SK-N-SH treated with all-trans-retinoic acid at 6 μM for 48 hours (cell line): ENCODE data around the gene TMEM207.

ENCODE experiments used
- ATAC-seq: fragments of 200-7000 bp; cut with Tn5 transposase; 3 replicates; pipeline ENCODE4 v1.9.1; 2020; ENCODE audit warnings: mild to moderate bottlenecking, moderate library complexity
- ARNTL ChIP-seq: fragments of 450-650 bp; formaldehyde crosslinking; IDR thresholded peaks from 2 replicates; pipeline ENCODE4 v1.5.0; 2020; ENCODE audit warnings: low read depth, mild to moderate bottlenecking, moderate library complexity, borderline replicate concordance
- BACH2 ChIP-seq: fragments of 250-450 bp; sonication (Bioruptor Pico); IDR thresholded peaks from 2 replicates; pipeline ENCODE4 v1.9.0; 2021; ENCODE audit warnings: mild to moderate bottlenecking, borderline replicate concordance
- CREB5 ChIP-seq: fragments of 250-450 bp; sonication (Bioruptor Pico); IDR thresholded peaks from 2 replicates; pipeline ENCODE4 v1.5.1; 2020; ENCODE audit warnings: low read depth, mild to moderate bottlenecking, moderate library complexity
- CSDC2 ChIP-seq: fragments of 250-450 bp; sonication (Bioruptor Pico); IDR thresholded peaks from 2 replicates; pipeline ENCODE4 v1.5.0; 2020; ENCODE audit warnings: mild to moderate bottlenecking, moderate library complexity
- CSRNP3 ChIP-seq: fragments of 250-450 bp; sonication (Bioruptor Pico); IDR thresholded peaks from 2 replicates; pipeline ENCODE4 v1.5.1; 2021; ENCODE audit warnings: mild to moderate bottlenecking, moderate library complexity
- ESRRG ChIP-seq: fragments of 250-450 bp; sonication (Bioruptor Pico); IDR thresholded peaks from 2 replicates; pipeline ENCODE4 v1.6.1; 2021; ENCODE audit warnings: mild to moderate bottlenecking
- GLIS3 ChIP-seq: fragments of 250-450 bp; sonication (Bioruptor Pico); IDR thresholded peaks from 2 replicates; pipeline ENCODE4 v1.5.0; 2020; ENCODE audit warnings: mild to moderate bottlenecking, moderate library complexity
- ISL1 ChIP-seq: fragments of 250-450 bp; sonication (Bioruptor Pico); IDR thresholded peaks from 2 replicates; pipeline ENCODE4 v2.1.2; 2022; ENCODE audit warnings: mild to moderate bottlenecking, moderate library complexity
- OSR1 ChIP-seq: fragments of 250-450 bp; sonication (Bioruptor Pico); IDR thresholded peaks from 2 replicates; pipeline ENCODE4 v1.8.0; 2022; ENCODE audit warnings: moderate library complexity, mild to moderate bottlenecking, inconsistent platforms
- POU6F1 ChIP-seq: fragments of 250-450 bp; sonication (Bioruptor Pico); IDR thresholded peaks from 2 replicates; pipeline ENCODE4 v1.8.0; 2021; ENCODE audit warnings: low read depth, mild to moderate bottlenecking, moderate library complexity, borderline replicate concordance
- PPARA ChIP-seq: fragments of 250-450 bp; sonication (Bioruptor Pico); IDR thresholded peaks from 2 replicates; pipeline ENCODE4 v1.5.0; 2020; ENCODE audit warnings: mild to moderate bottlenecking, borderline replicate concordance
- RARB ChIP-seq: fragments of 250-450 bp; sonication (Bioruptor Pico); IDR thresholded peaks from 2 replicates; pipeline ENCODE4 v1.8.0; 2021; ENCODE audit warnings: mild to moderate bottlenecking, moderate library complexity
- SNAI2 ChIP-seq: fragments of 250-450 bp; sonication (Bioruptor Pico); IDR thresholded peaks from 2 replicates; pipeline ENCODE4 v1.5.0; 2020; ENCODE audit warnings: mild to moderate bottlenecking, moderate library complexity
- TCF4 ChIP-seq: fragments of 250-450 bp; sonication (Bioruptor Pico); IDR thresholded peaks from 2 replicates; pipeline ENCODE4 v1.8.0; 2021; ENCODE audit warnings: mild to moderate bottlenecking, moderate library complexity, borderline replicate concordance
- TOX ChIP-seq: fragments of 250-450 bp; sonication (Bioruptor Pico); IDR thresholded peaks from 2 replicates; pipeline ENCODE4 v1.8.0; 2021; ENCODE audit warnings: mild to moderate bottlenecking, moderate library complexity, borderline replicate concordance
- ZC3H10 ChIP-seq: fragments of 250-450 bp; sonication (Bioruptor Pico); IDR thresholded peaks from 2 replicates; pipeline ENCODE4 v1.5.1; 2021; ENCODE audit warnings: mild to moderate bottlenecking, moderate library complexity
- ZFP3 ChIP-seq: fragments of 250-450 bp; sonication (Bioruptor Pico); IDR thresholded peaks from 2 replicates; pipeline ENCODE4 v1.5.0; 2020; ENCODE audit warnings: mild to moderate bottlenecking, moderate library complexity
- ZFP30 ChIP-seq: fragments of 450-650 bp; formaldehyde crosslinking; IDR thresholded peaks from 2 replicates; pipeline ENCODE4 v1.5.0; 2022; ENCODE audit warnings: mild to moderate bottlenecking, moderate library complexity
- ZNF565 ChIP-seq: fragments of 450-650 bp; formaldehyde crosslinking; conservative IDR thresholded peaks from 2 replicates; pipeline ENCODE4 v1.5.0; 2020; ENCODE audit warnings: low read depth, mild to moderate bottlenecking, moderate library complexity
- ZNF70 ChIP-seq: fragments of 450-650 bp; formaldehyde crosslinking; IDR thresholded peaks from 2 replicates; pipeline ENCODE4 v1.5.0; 2020; ENCODE audit warnings: mild to moderate bottlenecking, moderate library complexity
- ZNF8 ChIP-seq: fragments of 450-650 bp; formaldehyde crosslinking; IDR thresholded peaks from 2 replicates; pipeline ENCODE4 v1.5.0; 2020; ENCODE audit warnings: mild to moderate bottlenecking, moderate library complexity
- TF ChIP-seq, protein P1 (sequence below): fragments of 250-450 bp; sonication (Bioruptor Pico); IDR thresholded peaks from 2 replicates; pipeline ENCODE4 v1.8.0; 2020; ENCODE audit warnings: mild to moderate bottlenecking, moderate library complexity, borderline replicate concordance
- TF ChIP-seq, protein P2 (sequence below): fragments of 250-450 bp; sonication (Bioruptor Pico); IDR thresholded peaks from 2 replicates; pipeline ENCODE4 v1.5.0; 2020; ENCODE audit warnings: mild to moderate bottlenecking, moderate library complexity

Gene TMEM207

DNA sequence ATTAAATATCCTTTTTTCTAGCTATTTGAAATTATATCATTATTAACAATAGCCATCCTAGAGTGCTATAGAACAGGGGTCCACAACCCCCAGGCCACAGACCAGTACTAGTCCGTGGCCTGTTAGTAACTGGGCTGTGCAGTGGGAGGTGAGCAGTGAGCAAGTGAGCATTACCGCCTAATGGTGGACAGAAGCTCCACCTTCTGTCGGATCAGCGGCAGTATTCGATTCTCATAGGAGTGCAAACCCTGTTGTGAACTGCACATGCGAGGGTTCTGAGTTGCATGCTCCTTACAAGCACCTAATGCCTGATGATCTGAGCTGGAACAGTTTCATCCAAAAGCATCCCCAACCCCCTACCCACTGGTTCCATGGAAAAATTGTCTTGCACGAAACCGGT, 50.0 kb downstream of the TMEM207 start:
- ATAC-seq, result no peak
- TF ChIP-seq, protein P1, sequence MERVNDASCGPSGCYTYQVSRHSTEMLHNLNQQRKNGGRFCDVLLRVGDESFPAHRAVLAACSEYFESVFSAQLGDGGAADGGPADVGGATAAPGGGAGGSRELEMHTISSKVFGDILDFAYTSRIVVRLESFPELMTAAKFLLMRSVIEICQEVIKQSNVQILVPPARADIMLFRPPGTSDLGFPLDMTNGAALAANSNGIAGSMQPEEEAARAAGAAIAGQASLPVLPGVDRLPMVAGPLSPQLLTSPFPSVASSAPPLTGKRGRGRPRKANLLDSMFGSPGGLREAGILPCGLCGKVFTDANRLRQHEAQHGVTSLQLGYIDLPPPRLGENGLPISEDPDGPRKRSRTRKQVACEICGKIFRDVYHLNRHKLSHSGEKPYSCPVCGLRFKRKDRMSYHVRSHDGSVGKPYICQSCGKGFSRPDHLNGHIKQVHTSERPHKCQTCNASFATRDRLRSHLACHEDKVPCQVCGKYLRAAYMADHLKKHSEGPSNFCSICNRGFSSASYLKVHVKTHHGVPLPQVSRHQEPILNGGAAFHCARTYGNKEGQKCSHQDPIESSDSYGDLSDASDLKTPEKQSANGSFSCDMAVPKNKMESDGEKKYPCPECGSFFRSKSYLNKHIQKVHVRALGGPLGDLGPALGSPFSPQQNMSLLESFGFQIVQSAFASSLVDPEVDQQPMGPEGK (CRISPR knock-in tag), result no peak
- TF ChIP-seq RARB (CRISPR knock-in tag), result no peak
- TF ChIP-seq TOX (CRISPR knock-in tag), result no peak
- TF ChIP-seq ESRRG (CRISPR knock-in tag), result no peak
- no peak for TF ChIP-seq ZNF565
- no peak for TF ChIP-seq PPARA (CRISPR knock-in tag)
- no peak for TF ChIP-seq GLIS3
- no peak for TF ChIP-seq ZC3H10 (CRISPR knock-in tag)
- no peak for TF ChIP-seq OSR1 (CRISPR knock-in tag)
- TF ChIP-seq, protein P2, sequence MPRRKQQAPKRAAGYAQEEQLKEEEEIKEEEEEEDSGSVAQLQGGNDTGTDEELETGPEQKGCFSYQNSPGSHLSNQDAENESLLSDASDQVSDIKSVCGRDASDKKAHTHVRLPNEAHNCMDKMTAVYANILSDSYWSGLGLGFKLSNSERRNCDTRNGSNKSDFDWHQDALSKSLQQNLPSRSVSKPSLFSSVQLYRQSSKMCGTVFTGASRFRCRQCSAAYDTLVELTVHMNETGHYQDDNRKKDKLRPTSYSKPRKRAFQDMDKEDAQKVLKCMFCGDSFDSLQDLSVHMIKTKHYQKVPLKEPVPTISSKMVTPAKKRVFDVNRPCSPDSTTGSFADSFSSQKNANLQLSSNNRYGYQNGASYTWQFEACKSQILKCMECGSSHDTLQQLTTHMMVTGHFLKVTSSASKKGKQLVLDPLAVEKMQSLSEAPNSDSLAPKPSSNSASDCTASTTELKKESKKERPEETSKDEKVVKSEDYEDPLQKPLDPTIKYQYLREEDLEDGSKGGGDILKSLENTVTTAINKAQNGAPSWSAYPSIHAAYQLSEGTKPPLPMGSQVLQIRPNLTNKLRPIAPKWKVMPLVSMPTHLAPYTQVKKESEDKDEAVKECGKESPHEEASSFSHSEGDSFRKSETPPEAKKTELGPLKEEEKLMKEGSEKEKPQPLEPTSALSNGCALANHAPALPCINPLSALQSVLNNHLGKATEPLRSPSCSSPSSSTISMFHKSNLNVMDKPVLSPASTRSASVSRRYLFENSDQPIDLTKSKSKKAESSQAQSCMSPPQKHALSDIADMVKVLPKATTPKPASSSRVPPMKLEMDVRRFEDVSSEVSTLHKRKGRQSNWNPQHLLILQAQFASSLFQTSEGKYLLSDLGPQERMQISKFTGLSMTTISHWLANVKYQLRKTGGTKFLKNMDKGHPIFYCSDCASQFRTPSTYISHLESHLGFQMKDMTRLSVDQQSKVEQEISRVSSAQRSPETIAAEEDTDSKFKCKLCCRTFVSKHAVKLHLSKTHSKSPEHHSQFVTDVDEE (CRISPR knock-in tag), result no peak
- no peak for TF ChIP-seq CSDC2 (CRISPR knock-in tag)
- no peak for TF ChIP-seq ZNF70 (CRISPR knock-in tag)
- no peak for TF ChIP-seq CSRNP3 (CRISPR knock-in tag)
- TF ChIP-seq ZNF8 (CRISPR knock-in tag), result no peak
- TF ChIP-seq ZFP30, result no peak
- TF ChIP-seq TCF4 (CRISPR knock-in tag), result no peak
- no peak for TF ChIP-seq BACH2 (CRISPR knock-in tag)
- TF ChIP-seq ARNTL, result no peak
- TF ChIP-seq, all 23 proteins: peak for 0

DNA sequence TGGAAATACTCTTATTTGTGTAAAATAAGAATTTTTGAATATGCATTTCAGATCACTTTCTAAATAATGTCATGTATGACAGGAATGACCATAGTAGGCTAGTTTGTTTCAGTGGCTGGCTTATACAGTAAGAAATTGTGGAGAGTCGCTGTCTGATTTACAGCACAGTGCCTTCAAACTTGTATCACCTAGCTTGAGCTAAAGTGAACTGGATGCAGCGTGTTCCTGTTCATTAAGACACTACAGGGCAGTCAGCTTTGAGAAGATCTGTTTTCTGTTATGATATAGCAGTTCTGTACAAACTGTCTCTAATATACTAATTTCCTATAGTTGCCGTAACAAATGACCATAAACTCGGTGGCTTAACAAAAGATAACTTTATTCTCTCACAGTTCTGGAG, 51.8 kb downstream of the TMEM207 start:
- TF ChIP-seq ARNTL (no peak), ZNF8 (CRISPR knock-in tag) (no peak), CSRNP3 (CRISPR knock-in tag) (no peak), GLIS3 (no peak), ZNF565 (no peak), BACH2 (CRISPR knock-in tag) (no peak), PPARA (CRISPR knock-in tag) (no peak), POU6F1 (no peak), RARB (CRISPR knock-in tag) (no peak), TOX (CRISPR knock-in tag) (no peak), ZFP30 (no peak), ESRRG (CRISPR knock-in tag) (no peak), ZFP3 (CRISPR knock-in tag) (no peak), SNAI2 (CRISPR knock-in tag) (no peak), CREB5 (CRISPR knock-in tag) (no peak), ISL1 (no peak)
- TF ChIP-seq, protein P1 (CRISPR knock-in tag), result no peak
- TF ChIP-seq, protein P2 (CRISPR knock-in tag), result no peak
- no peak for ATAC-seq
